ENCODE results near the gene DUSP22.

Gene DUSP22

DNA sequence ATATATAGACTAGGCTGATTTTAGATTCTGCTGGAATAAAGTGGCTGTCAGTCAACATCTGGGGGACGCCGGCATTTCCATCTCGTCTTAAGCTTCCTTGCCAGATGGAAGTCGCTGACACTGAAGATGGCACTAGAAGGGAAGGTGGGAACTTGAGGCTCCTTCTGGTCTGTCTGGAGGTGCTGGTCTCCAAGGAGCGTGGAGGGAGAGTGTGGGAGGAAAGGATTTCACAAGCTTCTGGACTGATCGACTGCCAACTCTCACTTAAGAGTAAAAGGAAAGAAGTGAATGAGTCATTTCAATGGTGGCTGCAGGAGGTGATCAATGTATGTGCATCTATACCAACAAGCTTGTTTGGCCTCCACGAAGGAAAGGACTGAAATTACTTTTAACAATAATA is 40.4 kb downstream of the DUSP22 start:
- Histone ChIP-seq H3K9me3 (ENCODE audit: control insufficient read depth, low read length) (no peaks in the 10 kb centered on the region), H3K27me3 (ENCODE audit: control insufficient read depth, insufficient read depth, low read length, poor library complexity, severe bottlenecking) (no peaks in the 10 kb centered on the region), H3K27ac (ENCODE audit: insufficient read depth, low read depth, low read length, poor library complexity, severe bottlenecking) (no peak overlapping the region), H3K36me3 (ENCODE audit: control insufficient read depth, insufficient read depth, low read length) (no peaks in the 10 kb centered on the region), H3K4me1 (ENCODE audit: control insufficient read depth, insufficient read depth, low read length) (no peaks in the 10 kb centered on the region), H3K4me3 (ENCODE audit: insufficient read depth, low read depth, low read length) (no peak overlapping the region)
- 89 to 92% methylated on average over 7 of the region's 7 CpGs for WGBS, 2 experiments

DNA sequence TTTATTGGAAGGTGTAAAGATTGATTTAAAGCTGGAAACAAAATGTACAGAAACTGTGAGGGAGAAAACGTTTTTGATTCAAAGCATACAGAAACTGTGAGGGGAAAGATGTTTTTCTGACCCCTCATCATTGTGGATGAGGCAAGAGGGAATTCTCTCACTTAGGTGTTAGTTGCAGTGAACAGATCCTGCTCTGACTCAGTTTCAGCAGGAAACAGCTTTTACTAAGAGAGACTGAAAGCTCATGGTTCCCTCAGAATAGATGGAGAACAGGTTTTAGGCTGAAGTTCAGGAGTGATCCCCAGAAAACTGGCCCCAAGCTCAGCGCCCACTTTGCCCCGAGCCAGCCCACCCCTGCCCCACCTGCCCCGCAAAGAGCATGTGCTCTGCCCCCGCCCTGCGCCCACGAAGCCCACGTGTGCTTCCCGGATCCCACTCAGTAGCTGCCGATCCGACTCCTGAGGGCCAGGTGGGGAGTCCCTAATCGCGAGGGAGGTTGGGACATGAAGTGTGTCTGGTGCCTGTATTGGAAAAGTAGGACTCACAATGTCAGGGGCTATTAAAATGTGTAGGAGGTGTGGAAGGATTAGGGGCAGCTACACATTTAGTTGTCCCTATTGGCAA is 41.2 kb downstream of the DUSP22 start:
- no peaks in the 10 kb centered on the region for H3K4me1 ChIP-seq (ENCODE audit: control insufficient read depth, insufficient read depth, low read length)

DNA sequence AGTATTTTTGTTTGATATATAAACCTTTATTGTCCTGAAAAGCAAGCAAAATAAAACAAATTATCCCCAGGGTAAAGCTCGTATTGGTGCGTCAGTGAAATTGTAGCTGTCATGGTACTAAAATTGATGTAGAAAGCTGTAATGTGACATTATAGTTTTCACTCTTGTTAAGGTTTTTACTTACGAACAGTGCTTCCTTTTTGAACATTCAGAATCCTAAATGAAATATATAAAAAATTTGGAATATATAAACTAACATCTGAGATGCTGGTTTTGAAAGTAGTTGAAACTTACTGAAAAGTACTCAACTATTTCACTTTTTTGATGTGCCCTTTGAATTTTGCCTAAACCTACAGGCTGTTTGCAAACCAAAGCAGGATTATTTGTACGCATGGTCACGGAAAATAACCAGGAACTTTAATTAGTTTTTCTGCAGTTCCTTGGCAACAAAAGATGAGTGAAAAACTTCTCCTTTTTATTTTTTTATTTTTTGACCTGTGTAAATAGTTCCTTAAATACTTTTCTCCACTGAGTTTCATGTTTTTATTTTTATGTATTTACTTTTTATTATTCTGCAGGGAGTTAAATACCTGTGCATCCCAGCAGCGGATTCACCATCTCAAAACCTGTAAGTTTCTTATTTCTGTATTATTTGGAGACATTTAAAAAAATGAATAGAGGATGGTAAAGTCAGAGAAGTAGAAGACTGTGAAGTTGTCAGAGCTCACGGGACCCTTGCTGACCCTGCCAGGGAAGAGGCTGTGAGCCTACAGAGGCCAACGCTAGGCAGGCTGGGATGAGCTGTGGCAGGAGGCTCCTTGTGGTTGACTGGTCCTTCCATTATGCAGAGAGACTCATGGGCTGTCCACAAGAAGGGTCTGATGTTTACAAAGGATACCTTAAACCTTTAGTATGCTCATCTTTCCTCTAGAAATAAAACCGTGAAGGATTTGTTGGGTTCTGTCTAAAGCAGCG is 42.5 kb downstream of the DUSP22 start:
- H3K4me1 ChIP-seq (ENCODE audit: control insufficient read depth, insufficient read depth, low read length), result no peaks in the 10 kb centered on the region
- H3K9me3 ChIP-seq (ENCODE audit: control insufficient read depth, low read length), result no peaks in the 10 kb centered on the region
- no peak overlapping the region for H3K27ac ChIP-seq (ENCODE audit: insufficient read depth, low read depth, low read length, poor library complexity, severe bottlenecking)
- WGBS, 2 experiments, result 92 to 95% methylated on average over 9 of the region's 10 CpGs
- H3K4me3 ChIP-seq (ENCODE audit: insufficient read depth, low read depth, low read length), result no peak overlapping the region
- H3K36me3 ChIP-seq (ENCODE audit: control insufficient read depth, insufficient read depth, low read length), result no peaks in the 10 kb centered on the region
- H3K27me3 ChIP-seq (ENCODE audit: control insufficient read depth, insufficient read depth, low read length, poor library complexity, severe bottlenecking), result no peaks in the 10 kb centered on the region

More for the DNA sequence above, 41.2 kb downstream of the DUSP22 start:
- no peak overlapping the region for H3K27ac ChIP-seq (ENCODE audit: insufficient read depth, low read depth, low read length, poor library complexity, severe bottlenecking)
- H3K36me3 ChIP-seq (ENCODE audit: control insufficient read depth, insufficient read depth, low read length), result no peaks in the 10 kb centered on the region
- 85 to 87% methylated on average over 13 of the region's 13 CpGs for WGBS, 2 experiments
- H3K9me3 ChIP-seq (ENCODE audit: control insufficient read depth, low read length), result no peaks in the 10 kb centered on the region
- H3K27me3 ChIP-seq (ENCODE audit: control insufficient read depth, insufficient read depth, low read length, poor library complexity, severe bottlenecking), result no peaks in the 10 kb centered on the region
- H3K4me3 ChIP-seq (ENCODE audit: insufficient read depth, low read depth, low read length), result no peak overlapping the region

DNA sequence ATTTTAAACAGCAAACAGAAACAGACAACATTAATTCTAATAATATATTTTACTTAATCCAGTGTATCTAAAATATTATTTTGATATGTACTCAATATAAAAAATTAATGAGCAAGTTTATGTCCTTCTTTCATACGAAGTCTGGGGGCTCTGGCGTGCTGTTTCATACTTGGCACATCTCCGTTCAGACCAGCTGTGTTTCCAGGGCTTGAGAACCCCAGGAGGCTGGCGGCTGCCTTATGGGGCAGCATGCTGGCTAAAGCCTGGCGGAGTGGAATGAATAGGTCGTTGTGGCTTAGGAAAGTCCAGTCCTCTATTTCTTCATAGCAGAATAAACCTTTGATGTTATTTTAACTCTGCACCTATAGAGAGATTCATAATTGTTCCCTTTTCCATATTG is 43.3 kb downstream of the DUSP22 start:
- no peak overlapping the region for H3K27ac ChIP-seq (ENCODE audit: insufficient read depth, low read depth, low read length, poor library complexity, severe bottlenecking)
- no peaks in the 10 kb centered on the region for H3K36me3 ChIP-seq (ENCODE audit: control insufficient read depth, insufficient read depth, low read length)
- H3K4me1 ChIP-seq (ENCODE audit: control insufficient read depth, insufficient read depth, low read length), result no peaks in the 10 kb centered on the region
- H3K4me3 ChIP-seq (ENCODE audit: insufficient read depth, low read depth, low read length), result no peak overlapping the region
- H3K9me3 ChIP-seq (ENCODE audit: control insufficient read depth, low read length), result no peaks in the 10 kb centered on the region
- 90 to 91% methylated on average over 6 of the region's 6 CpGs for WGBS, 2 experiments
- no peaks in the 10 kb centered on the region for H3K27me3 ChIP-seq (ENCODE audit: control insufficient read depth, insufficient read depth, low read length, poor library complexity, severe bottlenecking)

GRCh38 chr6:336159-337114 is 44.1 kb downstream of the DUSP22 start:
- Histone ChIP-seq H3K27me3 (ENCODE audit: control insufficient read depth, insufficient read depth, low read length, poor library complexity, severe bottlenecking) (no peaks in the 10 kb centered on the region), H3K4me1 (ENCODE audit: control insufficient read depth, insufficient read depth, low read length) (no peaks in the 10 kb centered on the region), H3K4me3 (ENCODE audit: insufficient read depth, low read depth, low read length) (no peak overlapping the region), H3K36me3 (ENCODE audit: control insufficient read depth, insufficient read depth, low read length) (no peaks in the 10 kb centered on the region), H3K9me3 (ENCODE audit: control insufficient read depth, low read length) (no peaks in the 10 kb centered on the region), H3K27ac (ENCODE audit: insufficient read depth, low read depth, low read length, poor library complexity, severe bottlenecking) (no peak overlapping the region)
- 83 to 85% methylated on average over 10 of the region's 10 CpGs for WGBS, 2 experiments

GRCh38 chr6:337805-338368 is 45.6 kb downstream of the DUSP22 start:
- 76 to 80% methylated on average over 10 of the region's 10 CpGs for WGBS, 2 experiments
- H3K4me1 ChIP-seq (ENCODE audit: control insufficient read depth, insufficient read depth, low read length), result no peaks in the 10 kb centered on the region
- no peaks in the 10 kb centered on the region for H3K27me3 ChIP-seq (ENCODE audit: control insufficient read depth, insufficient read depth, low read length, poor library complexity, severe bottlenecking)
- H3K27ac ChIP-seq (ENCODE audit: insufficient read depth, low read depth, low read length, poor library complexity, severe bottlenecking), result no peak overlapping the region
- H3K9me3 ChIP-seq (ENCODE audit: control insufficient read depth, low read length), result no peaks in the 10 kb centered on the region
- H3K36me3 ChIP-seq (ENCODE audit: control insufficient read depth, insufficient read depth, low read length), result no peaks in the 10 kb centered on the region
- H3K4me3 ChIP-seq (ENCODE audit: insufficient read depth, low read depth, low read length), result no peak overlapping the region

GRCh38 chr6:338815-339262 is 46.6 kb downstream of the DUSP22 start:
- H3K27me3 ChIP-seq (ENCODE audit: control insufficient read depth, insufficient read depth, low read length, poor library complexity, severe bottlenecking), result no peaks in the 10 kb centered on the region
- 80 to 86% methylated on average over 4 of the region's 4 CpGs for WGBS, 2 experiments
- H3K4me1 ChIP-seq (ENCODE audit: control insufficient read depth, insufficient read depth, low read length), result no peaks in the 10 kb centered on the region
- no peak overlapping the region for H3K4me3 ChIP-seq (ENCODE audit: insufficient read depth, low read depth, low read length)
- no peaks in the 10 kb centered on the region for H3K9me3 ChIP-seq (ENCODE audit: control insufficient read depth, low read length)
- no peak overlapping the region for H3K27ac ChIP-seq (ENCODE audit: insufficient read depth, low read depth, low read length, poor library complexity, severe bottlenecking)
- H3K36me3 ChIP-seq (ENCODE audit: control insufficient read depth, insufficient read depth, low read length), result no peaks in the 10 kb centered on the region

DNA sequence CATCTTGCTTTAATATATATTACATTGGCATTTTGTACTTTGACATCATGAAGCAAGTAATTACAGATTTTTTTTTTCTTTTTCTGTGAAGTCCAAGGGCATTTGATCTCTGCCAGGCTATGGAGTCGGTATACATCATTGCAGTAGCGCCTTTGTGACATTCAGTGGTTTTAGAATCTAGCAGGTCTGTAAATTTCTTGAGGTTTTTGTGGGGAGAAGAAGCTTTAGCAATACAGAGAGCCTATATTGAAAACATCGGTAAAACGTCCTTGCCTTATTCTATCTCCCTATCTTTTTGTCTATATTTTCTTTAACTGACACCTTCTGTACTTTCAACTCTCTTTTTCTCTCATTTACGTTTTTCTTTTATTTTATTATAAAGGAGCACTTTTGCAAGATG is 47.2 kb downstream of the DUSP22 start:
- 77 to 89% methylated on average over 5 of the region's 5 CpGs for WGBS, 2 experiments
- Histone ChIP-seq H3K4me3 (ENCODE audit: insufficient read depth, low read depth, low read length) (no peak overlapping the region), H3K4me1 (ENCODE audit: control insufficient read depth, insufficient read depth, low read length) (no peaks in the 10 kb centered on the region), H3K27ac (ENCODE audit: insufficient read depth, low read depth, low read length, poor library complexity, severe bottlenecking) (no peak overlapping the region), H3K9me3 (ENCODE audit: control insufficient read depth, low read length) (no peaks in the 10 kb centered on the region), H3K36me3 (ENCODE audit: control insufficient read depth, insufficient read depth, low read length) (no peaks in the 10 kb centered on the region), H3K27me3 (ENCODE audit: control insufficient read depth, insufficient read depth, low read length, poor library complexity, severe bottlenecking) (no peaks in the 10 kb centered on the region)

GRCh38 chr6:340186-340955 is 48.1 kb downstream of the DUSP22 start:
- Histone ChIP-seq H3K36me3 (ENCODE audit: control insufficient read depth, insufficient read depth, low read length) (no peaks in the 10 kb centered on the region), H3K4me3 (ENCODE audit: insufficient read depth, low read depth, low read length) (no peak overlapping the region), H3K4me1 (ENCODE audit: control insufficient read depth, insufficient read depth, low read length) (no peaks in the 10 kb centered on the region), H3K27me3 (ENCODE audit: control insufficient read depth, insufficient read depth, low read length, poor library complexity, severe bottlenecking) (no peaks in the 10 kb centered on the region), H3K27ac (ENCODE audit: insufficient read depth, low read depth, low read length, poor library complexity, severe bottlenecking) (no peak overlapping the region), H3K9me3 (ENCODE audit: control insufficient read depth, low read length) (no peaks in the 10 kb centered on the region)
- 89 to 95% methylated on average over 6 of the region's 6 CpGs for WGBS, 2 experiments

All from ectodermal cell (in vitro differentiated cells).